ENCODE results near the gene SPATA9.

SPATA9 gene

DNA sequence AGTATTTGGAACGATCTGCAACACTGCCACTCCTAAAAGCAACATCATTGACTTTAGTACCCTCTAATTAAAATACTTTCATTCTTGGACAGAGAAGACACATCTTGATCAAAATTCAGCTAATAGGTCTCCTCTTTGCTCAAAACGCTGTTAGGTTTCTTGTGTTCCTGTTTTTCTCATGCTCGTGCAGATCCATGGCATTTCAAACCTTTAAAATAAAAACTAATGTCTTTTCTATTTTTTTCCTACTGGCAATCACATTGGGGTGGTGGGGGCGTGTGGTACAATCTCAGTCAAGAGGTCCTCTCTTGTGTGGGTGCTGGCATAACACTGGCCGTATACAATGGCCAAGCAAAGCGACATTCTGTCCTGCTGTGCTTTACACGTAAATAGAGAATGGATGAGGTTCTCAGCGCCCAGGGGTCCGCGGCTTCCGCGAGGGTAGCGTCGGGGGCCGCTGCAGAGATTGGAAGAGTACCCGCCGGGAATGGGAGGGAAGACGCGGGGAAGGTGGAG is 63.2 kb downstream of the SPATA9 start:
- DNase-seq (ENCODE audit: low spot score), result no peak

GRCh38 chr5:95619096-95619495 is 63.7 kb downstream of the SPATA9 start:
- DNase-seq (ENCODE audit: low spot score), result no peak

GRCh38 chr5:95617057-95617456 is 65.7 kb downstream of the SPATA9 start:
- DNase-seq (ENCODE audit: low spot score), result no peak

DNA sequence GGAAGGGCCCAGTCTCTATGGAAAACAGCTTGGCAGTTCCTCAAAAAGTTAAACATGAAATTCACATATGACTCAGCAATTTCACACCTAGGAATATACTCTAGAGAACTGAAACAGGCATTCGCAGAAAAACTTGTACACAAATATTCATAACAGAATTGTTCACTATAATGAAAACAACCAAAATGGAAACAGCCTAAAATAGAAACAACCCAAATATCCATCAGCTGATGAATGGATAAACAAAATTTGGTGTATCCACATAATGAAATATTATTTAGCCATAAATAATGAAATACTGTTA is 67.7 kb downstream of the SPATA9 start:
- DNase-seq (ENCODE audit: low spot score), result no peak

DNA sequence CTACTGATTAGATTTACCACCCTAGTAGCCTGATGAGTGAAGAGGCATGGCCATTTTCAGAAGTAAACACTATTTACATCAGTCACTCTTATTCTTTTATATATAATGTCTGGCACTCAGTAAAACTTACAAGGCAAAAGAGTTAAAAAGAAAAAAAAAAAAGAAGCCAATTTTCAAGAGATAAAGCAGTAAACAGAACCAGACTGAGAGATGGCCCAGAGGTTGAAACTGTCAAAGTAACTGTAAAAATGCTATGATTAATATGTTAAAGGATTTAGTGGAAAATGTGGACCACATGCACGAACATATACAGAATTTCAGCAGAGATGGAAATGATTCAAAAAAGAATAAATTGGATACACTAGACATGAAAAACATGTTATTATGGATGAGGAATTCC is 69.3 kb downstream of the SPATA9 start:
- no peak for DNase-seq (ENCODE audit: low spot score)

- DNase-seq (ENCODE audit: low spot score), result no peak
These were observed 71.4 kb downstream of the SPATA9 start for GRCh38 chr5:95611396-95611795.

- no peak for DNase-seq (ENCODE audit: low spot score)
These were observed 72.2 kb downstream of the SPATA9 start for GRCh38 chr5:95610546-95610945.

- no peak for DNase-seq (ENCODE audit: low spot score)
These were observed 73.1 kb downstream of the SPATA9 start for GRCh38 chr5:95609711-95610110.

Measured in hepatic stellate cell (primary cell).